Colonic mucosa (tissue), 4 donors: ENCODE data around the gene SEMA5B. TPM values are rescaled to one million over a fixed set of nuclear protein-coding genes. Genes with fewer than 3 reads are reported as not detected.

Source experiments
- DNase-seq: peaks from one replicate; pipeline ENCODE4 v3.0.0-alpha.2; 2020
- H3K27ac ChIP-seq: fragments of 200-600 bp; one replicate; pipeline ENCODE4 v1.8.0; 2021
- H3K27me3 ChIP-seq: fragments of 200-600 bp; one replicate; pipeline ENCODE4 v1.8.0; 2021
- H3K36me3 ChIP-seq: fragments of 200-600 bp; one replicate; pipeline ENCODE4 v1.8.0; 2021
- H3K4me1 ChIP-seq: fragments of 200-600 bp; one replicate; pipeline ENCODE4 v1.8.0; 2021; ENCODE audit warnings: mild to moderate bottlenecking
- H3K4me3 ChIP-seq: fragments of 200-600 bp; one replicate; pipeline ENCODE4 v1.8.0; 2021
- H3K9ac ChIP-seq, 2 donors: one replicate each; pipeline ENCODE4 v1.7.0; 2013; ENCODE audit warnings: control low read depth in 2 of 2, low read depth in 2 of 2, low read length in 2 of 2
- H3K9me3 ChIP-seq: fragments of 200-600 bp; one replicate; pipeline ENCODE4 v1.8.0; 2021
- intact Hi-C: fragments of 100-400 bp; cut with DNase I; formaldehyde crosslinking; loops from one replicate; pipeline ENCODE4 v1.14.1; 2022
- total RNA-seq, 2 donors: library from RNA; stranded (reverse); fragmentation: NEBNext Ultra II Directional in 1 of 2; extraction: Animal tissue kit (Norgen Biotek cat#: 25700) in 1 of 2; gene quantifications; one replicate each; pipeline ENCODE4 v1.2.1, GENCODE V29; 2021
- TF ChIP-seq, protein P1 (sequence below): fragments of 200-600 bp; IDR thresholded peaks from one replicate; pipeline ENCODE4 v1.8.0; 2022; ENCODE audit warnings: antibody characterized with exemption, mild to moderate bottlenecking
- donor health status: healthy.
- donor health status: DM: no; HTN: no; CAD: no.
- donor health status: DM: no; HTN: no; CAD: no.

The SEMA5B gene
- total RNA-seq, 2 donors from 2014 or later, result 0.40 to 1.3 TPM

DNA sequence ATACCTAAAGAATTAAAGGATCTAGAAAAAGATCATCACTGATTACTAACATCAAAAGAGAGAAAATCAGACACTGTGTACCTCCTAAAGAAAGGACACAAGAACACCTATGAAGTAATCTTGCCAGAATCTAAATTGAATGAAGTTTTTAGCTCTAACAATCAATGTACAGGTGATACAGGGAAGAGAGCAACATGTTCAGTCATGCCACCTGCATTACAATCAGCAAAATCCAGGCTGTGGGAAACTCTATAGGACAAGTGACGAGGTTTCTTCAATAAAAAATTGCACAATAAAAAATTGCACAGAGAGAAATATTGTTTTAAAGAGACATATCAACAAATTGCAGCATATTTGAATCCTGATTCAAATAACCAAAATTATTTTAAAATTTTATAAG is 93.3 kb downstream of the SEMA5B start:
- H3K36me3 ChIP-seq, result no peaks in the 10 kb centered on the region
- intact Hi-C loops, result no loop called here
- H3K27me3 ChIP-seq, result no peaks in the 10 kb centered on the region
- no peak overlapping the region for H3K9ac ChIP-seq
- no peak overlapping the region for H3K4me3 ChIP-seq
- DNase-seq, result no peak
- no peaks in the 10 kb centered on the region for H3K4me1 ChIP-seq
- H3K9me3 ChIP-seq, result no peaks in the 10 kb centered on the region
- TF ChIP-seq, protein P1, sequence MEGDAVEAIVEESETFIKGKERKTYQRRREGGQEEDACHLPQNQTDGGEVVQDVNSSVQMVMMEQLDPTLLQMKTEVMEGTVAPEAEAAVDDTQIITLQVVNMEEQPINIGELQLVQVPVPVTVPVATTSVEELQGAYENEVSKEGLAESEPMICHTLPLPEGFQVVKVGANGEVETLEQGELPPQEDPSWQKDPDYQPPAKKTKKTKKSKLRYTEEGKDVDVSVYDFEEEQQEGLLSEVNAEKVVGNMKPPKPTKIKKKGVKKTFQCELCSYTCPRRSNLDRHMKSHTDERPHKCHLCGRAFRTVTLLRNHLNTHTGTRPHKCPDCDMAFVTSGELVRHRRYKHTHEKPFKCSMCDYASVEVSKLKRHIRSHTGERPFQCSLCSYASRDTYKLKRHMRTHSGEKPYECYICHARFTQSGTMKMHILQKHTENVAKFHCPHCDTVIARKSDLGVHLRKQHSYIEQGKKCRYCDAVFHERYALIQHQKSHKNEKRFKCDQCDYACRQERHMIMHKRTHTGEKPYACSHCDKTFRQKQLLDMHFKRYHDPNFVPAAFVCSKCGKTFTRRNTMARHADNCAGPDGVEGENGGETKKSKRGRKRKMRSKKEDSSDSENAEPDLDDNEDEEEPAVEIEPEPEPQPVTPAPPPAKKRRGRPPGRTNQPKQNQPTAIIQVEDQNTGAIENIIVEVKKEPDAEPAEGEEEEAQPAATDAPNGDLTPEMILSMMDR, result no peak
- no peak overlapping the region for H3K27ac ChIP-seq

DNA sequence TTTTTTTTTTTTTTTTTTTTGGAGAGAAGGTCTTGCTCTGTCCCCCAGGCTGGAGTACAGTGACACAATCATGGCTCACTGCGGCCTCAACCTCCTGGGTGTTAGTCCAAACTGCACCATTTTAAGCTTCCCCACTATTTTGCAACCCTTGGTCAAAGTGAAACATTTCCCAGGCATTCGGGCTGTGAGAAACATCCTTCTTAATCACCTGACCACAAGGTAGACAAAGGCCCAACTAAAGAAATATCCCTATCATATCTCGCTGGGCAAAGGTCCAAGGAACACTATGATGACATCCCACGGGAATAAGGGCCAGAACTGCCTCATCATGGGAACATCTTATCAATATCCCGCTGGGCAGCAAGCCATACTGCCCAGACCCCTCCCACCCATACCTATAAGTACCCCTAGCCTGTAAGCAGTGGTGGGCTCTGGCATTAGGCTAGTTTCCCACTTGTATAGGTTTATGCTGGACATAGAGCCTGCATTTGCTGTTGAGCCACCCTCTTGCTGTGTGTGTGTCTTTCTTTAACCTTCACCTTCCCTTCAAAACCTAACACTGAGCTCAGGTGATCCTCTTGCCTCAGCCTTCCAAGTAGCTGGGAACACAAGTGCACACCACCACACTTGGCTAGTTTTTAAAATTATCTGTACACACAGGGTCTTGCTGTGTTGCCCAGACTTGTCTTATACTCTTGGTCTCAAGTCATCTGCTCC is 95.2 kb downstream of the SEMA5B start:
- no peak for DNase-seq
- Histone ChIP-seq H3K9me3 (no peaks in the 10 kb centered on the region), H3K4me1 (no peaks in the 10 kb centered on the region), H3K27me3 (no peaks in the 10 kb centered on the region), H3K4me3 (no peak overlapping the region), H3K9ac (no peak overlapping the region), H3K27ac (no peak overlapping the region), H3K36me3 (no peaks in the 10 kb centered on the region)
- TF ChIP-seq, protein P1, result no peak
- intact Hi-C loops, result no loop called here

DNA sequence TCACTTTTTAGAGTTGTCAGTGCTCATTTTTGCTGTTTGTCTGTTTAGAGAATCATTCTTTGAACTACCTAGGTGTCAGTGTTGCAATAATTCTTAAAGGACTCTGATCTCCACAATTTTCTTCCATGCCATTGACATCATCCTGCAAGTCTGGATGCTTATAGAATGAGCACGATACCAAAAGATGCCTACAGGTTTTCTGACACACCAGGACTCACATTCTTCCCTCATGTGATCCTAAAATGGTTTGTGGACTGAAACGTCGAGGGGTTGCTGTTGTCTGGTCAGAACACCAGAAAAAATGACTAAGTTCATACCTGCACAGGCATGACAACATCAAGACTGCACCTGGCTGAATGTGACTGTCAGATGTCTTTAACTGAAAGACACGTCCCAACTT is 95.9 kb downstream of the SEMA5B start:
- Histone ChIP-seq H3K4me3 (no peak overlapping the region), H3K9me3 (no peaks in the 10 kb centered on the region), H3K27ac (no peak overlapping the region), H3K4me1 (no peaks in the 10 kb centered on the region), H3K27me3 (no peaks in the 10 kb centered on the region), H3K36me3 (no peaks in the 10 kb centered on the region), H3K9ac (no peak overlapping the region)
- DNase-seq, result no peak
- TF ChIP-seq, protein P1, result no peak
- intact Hi-C loops, result no loop called here

DNA sequence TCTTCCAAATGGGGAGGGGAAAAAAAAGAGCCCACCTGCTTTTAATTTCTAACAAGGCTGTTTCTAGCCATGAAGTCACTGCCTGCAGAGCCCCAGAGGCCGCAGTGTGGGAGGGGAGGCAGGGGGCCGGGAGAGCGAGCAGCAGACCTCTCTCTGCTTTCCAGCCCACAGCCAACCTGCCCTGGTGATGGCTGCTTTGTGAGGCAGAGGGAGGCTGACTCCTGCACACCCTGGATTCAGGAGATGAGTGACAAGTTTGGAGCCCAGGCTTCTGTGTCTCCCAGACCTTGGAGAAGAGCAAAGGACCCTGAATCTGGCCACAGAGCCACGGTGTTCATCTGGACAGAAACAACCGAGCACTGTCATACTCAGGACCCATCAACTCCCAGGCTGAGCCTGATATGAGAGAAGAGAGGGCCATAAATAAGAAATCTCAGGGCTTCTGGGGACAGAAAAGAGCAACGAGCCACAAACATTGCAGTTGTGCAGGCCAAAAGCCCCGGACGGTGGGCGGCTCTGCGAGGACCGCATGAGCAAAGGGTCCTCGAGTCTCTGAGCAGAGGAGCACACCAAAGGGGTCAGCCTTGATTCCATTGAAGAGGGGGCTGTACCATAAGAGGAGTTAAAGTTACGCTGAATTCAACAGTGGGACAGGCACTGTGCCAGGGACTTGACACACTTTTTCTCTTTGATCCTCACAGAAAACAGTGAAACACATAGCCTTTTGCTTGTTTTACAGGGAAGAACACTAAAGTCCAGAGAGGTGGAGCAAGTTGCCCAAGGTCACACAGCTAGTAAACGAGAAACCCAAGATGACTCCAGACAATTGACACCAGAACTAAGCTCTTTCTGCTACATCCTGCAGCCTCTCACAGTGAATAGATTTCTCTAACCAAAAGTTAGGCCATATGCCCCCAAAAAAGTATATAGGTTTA is 97.2 kb downstream of the SEMA5B start:
- no peaks in the 10 kb centered on the region for H3K9me3 ChIP-seq
- no peak overlapping the region for H3K27ac ChIP-seq
- DNase-seq, result no peak
- TF ChIP-seq, protein P1, result no peak
- intact Hi-C loops, result no loop called here
- H3K4me3 ChIP-seq, result no peak overlapping the region
- H3K27me3 ChIP-seq, result no peaks in the 10 kb centered on the region
- no peaks in the 10 kb centered on the region for H3K4me1 ChIP-seq
- H3K9ac ChIP-seq, result no peak overlapping the region
- no peaks in the 10 kb centered on the region for H3K36me3 ChIP-seq

DNA sequence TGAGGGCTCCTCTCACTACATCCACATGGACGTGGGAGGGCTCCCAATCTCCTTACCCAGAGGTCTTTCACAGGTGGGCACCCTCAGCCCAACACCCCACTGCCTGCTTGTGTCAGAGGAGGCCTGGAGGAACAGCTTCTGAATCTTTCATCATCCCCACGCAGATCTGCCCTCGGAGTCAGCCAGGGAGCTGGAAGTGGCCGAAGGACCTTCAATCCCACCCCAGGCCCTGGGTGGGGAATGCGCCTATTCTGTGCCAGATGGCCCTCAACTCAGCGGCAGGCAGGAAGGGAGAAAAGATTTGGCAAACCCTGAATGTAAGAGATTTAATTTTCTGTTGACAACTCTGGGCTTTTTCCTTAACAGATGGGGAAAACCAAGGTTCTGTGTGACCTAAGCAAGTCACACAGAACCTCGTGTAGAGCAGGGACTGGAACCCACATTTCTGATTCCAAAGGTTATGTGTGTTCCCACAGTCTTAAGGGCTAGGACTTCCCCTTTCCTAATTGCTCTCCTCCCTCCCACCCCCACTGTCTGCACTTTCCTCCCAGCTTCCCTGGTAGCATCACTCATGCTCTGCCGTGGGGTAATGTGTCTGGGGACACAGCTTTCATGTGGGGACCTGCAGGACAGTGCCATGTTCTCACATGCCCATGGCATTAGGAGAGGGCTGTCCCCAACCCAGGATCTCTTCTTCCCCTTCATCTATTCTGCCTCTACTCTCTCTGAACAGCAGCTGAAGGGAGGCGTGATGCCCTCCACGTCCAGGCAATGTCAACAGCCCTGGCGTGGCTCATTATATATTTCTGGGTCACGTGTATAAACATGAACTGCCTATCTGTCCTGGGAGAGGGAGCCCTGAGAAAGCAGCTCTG is 98.1 kb downstream of the SEMA5B start:
- H3K9me3 ChIP-seq, result no peaks in the 10 kb centered on the region
- no peak overlapping the region for H3K9ac ChIP-seq
- no peaks in the 10 kb centered on the region for H3K4me1 ChIP-seq
- no peaks in the 10 kb centered on the region for H3K36me3 ChIP-seq
- H3K27ac ChIP-seq, result no peak overlapping the region
- no peak overlapping the region for H3K4me3 ChIP-seq
- intact Hi-C loops, result no loop called here
- no peak for DNase-seq
- no peaks in the 10 kb centered on the region for H3K27me3 ChIP-seq
- TF ChIP-seq, protein P1, result no peak
